Astrocyte (in vitro differentiated cells and primary cell): ENCODE data around the gene THAP11.

Source experiments
- CTCF ChIP-seq: IDR thresholded peaks from 2 replicates; pipeline ENCODE4 v1.5.1; 2011; ENCODE audit warnings: low read depth, mild to moderate bottlenecking, inconsistent platforms, low read length, moderate library complexity; ENCODE audit not compliant: insufficient read depth
- EZH2 ChIP-seq: IDR thresholded peaks from 2 replicates; pipeline ENCODE4 v1.6.1; 2012; ENCODE audit warnings: mild to moderate bottlenecking, low read length, inconsistent platforms; ENCODE audit not compliant: insufficient read depth

- no peak for TF ChIP-seq CTCF
- TF ChIP-seq EZH2 = no peak
These were observed 3.4 kb downstream of the THAP11 start for GRCh38 chr16:67845291-67846062.
